ENCODE data around the gene PDLIM5. TPM values are rescaled to one million over a fixed set of nuclear protein-coding genes. Genes with fewer than 3 reads are reported as not detected.
"Not testable (repeated sequence)": the region's sequence is repeated elsewhere in the genome, so short reads cannot be mapped to it uniquely, and the experiment has no call there.

The PDLIM5 gene
- polyA plus RNA-seq, 1 donor (not counting 4 experiments of a cell fraction or from before 2014, with no cell fraction given), result 112 TPM

DNA sequence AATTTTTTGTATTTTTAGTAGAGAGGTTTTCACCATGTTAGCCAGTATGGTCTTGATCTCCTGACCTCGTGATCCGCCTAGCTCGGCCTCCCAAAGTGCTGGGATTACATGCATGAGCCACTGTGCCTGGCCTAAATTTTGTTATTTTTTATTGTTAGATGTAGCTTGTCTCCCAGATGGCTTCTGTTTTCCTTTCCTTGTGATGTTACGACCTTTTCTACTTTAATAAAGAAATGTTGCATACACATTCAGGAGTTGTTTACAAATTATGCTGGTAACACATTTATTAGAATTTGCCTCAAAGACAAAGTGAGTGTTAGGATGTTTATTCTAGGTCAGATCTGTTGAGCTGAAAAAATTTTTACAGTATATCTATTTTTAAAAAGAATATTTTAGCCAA is 18.4 kb downstream of the PDLIM5 start:
- peaks cover 90% of the 10 kb centered on the region for H3K79me2 ChIP-seq (ENCODE audit: control insufficient read depth, insufficient read depth, low read length)
- no peaks in the 10 kb centered on the region for H3K9me1 ChIP-seq (ENCODE audit: control insufficient read depth, extremely low read depth, insufficient read depth, low read length)
- dilution Hi-C loops (cut with MboI; ENCODE audit: extremely low pct_ligation_motif_present, low sequenced_read_pairs), result no loop called here
- H3K4me2 ChIP-seq (ENCODE audit: control insufficient read depth, extremely low read depth, insufficient read depth, low read depth, low read length), result no peak overlapping the region
- peaks cover 4% of the 10 kb centered on the region for H4K20me1 ChIP-seq (ENCODE audit: control insufficient read depth, extremely low read depth, insufficient read depth, low read length)
- no peak overlapping the region for H2AFZ ChIP-seq (ENCODE audit: control insufficient read depth, low read length)
- H3K27me3 ChIP-seq (ENCODE audit: control insufficient read depth, extremely low read depth, insufficient read depth, low read length), result no peaks in the 10 kb centered on the region
- H3K36me3 ChIP-seq (ENCODE audit: control insufficient read depth in 2 of 2, extremely low read depth in 1 of 2, insufficient read depth in 2 of 2, low read length in 2 of 2), result peaks cover 0 to 5% of the 10 kb centered on the region in 2 experiments
- TF ChIP-seq, protein P1, sequence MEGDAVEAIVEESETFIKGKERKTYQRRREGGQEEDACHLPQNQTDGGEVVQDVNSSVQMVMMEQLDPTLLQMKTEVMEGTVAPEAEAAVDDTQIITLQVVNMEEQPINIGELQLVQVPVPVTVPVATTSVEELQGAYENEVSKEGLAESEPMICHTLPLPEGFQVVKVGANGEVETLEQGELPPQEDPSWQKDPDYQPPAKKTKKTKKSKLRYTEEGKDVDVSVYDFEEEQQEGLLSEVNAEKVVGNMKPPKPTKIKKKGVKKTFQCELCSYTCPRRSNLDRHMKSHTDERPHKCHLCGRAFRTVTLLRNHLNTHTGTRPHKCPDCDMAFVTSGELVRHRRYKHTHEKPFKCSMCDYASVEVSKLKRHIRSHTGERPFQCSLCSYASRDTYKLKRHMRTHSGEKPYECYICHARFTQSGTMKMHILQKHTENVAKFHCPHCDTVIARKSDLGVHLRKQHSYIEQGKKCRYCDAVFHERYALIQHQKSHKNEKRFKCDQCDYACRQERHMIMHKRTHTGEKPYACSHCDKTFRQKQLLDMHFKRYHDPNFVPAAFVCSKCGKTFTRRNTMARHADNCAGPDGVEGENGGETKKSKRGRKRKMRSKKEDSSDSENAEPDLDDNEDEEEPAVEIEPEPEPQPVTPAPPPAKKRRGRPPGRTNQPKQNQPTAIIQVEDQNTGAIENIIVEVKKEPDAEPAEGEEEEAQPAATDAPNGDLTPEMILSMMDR (optimal IDR thresholded peaks at IDR 0.05 in 1 of 3, IDR thresholded peaks at IDR 0.05 in 1 of 3, conservative IDR thresholded peaks at IDR 0.05 in 1 of 3; ENCODE audit: extremely low read depth in 1 of 3, insufficient read depth in 2 of 3, low read length in 3 of 3), result no peak
- no peak for TF ChIP-seq EZH2 (IDR thresholded peaks at IDR 0.05; ENCODE audit: low read length)
- peaks cover 5% of the 10 kb centered on the region for H3K4me1 ChIP-seq (ENCODE audit: control insufficient read depth, extremely low read depth, insufficient read depth, low read length)
- DNase-seq (ENCODE audit: low read depth, low spot score), result no peak
- no peak overlapping the region for H3K4me3 ChIP-seq (ENCODE audit: control insufficient read depth in 2 of 3, extremely low read depth in 1 of 3, insufficient read depth in 2 of 3, low read depth in 1 of 3, low read length in 3 of 3)
- FAIRE-seq, result no peak
- H3K27ac ChIP-seq (ENCODE audit: control insufficient read depth, insufficient read depth, low read length), result no peak overlapping the region
- H3K9ac ChIP-seq (ENCODE audit: control insufficient read depth, extremely low read depth, insufficient read depth, low read length), result no peak overlapping the region
- no peaks in the 10 kb centered on the region for H3K9me3 ChIP-seq (ENCODE audit: control insufficient read depth, low read depth, low read length)

DNA sequence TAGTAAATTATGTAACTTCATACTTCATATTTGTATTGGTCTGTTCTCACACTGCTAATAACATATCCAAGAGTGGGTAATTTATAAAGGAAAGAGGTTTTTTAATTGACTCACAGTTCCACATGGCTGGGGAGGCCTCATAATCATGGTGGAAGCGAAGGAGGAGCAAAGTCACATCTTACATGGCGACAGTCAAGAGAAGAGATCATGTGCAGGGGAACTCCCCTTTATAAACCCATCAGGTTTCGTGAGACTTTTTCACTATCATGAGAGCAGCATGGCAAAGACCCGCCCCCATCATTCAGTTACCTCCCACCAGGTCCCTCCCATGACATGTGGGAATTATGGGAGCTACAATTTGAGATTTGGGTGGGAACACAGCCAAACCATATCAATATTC is 19.0 kb downstream of the PDLIM5 start:
- H3K36me3 ChIP-seq (ENCODE audit: control insufficient read depth in 2 of 2, extremely low read depth in 1 of 2, insufficient read depth in 2 of 2, low read length in 2 of 2); DNase-seq (ENCODE audit: low read depth, low spot score); H4K20me1 ChIP-seq (ENCODE audit: control insufficient read depth, extremely low read depth, insufficient read depth, low read length); H3K4me1 ChIP-seq (ENCODE audit: control insufficient read depth, extremely low read depth, insufficient read depth, low read length); H3K9me1 ChIP-seq (ENCODE audit: control insufficient read depth, extremely low read depth, insufficient read depth, low read length); dilution Hi-C loops (cut with MboI; ENCODE audit: extremely low pct_ligation_motif_present, low sequenced_read_pairs); H3K4me3 ChIP-seq (ENCODE audit: control insufficient read depth in 2 of 3, extremely low read depth in 1 of 3, insufficient read depth in 2 of 3, low read depth in 1 of 3, low read length in 3 of 3); H3K27me3 ChIP-seq (ENCODE audit: control insufficient read depth, extremely low read depth, insufficient read depth, low read length); H3K9ac ChIP-seq (ENCODE audit: control insufficient read depth, extremely low read depth, insufficient read depth, low read length); H3K4me2 ChIP-seq (ENCODE audit: control insufficient read depth, extremely low read depth, insufficient read depth, low read depth, low read length); H3K9me3 ChIP-seq (ENCODE audit: control insufficient read depth, low read depth, low read length); H2AFZ ChIP-seq (ENCODE audit: control insufficient read depth, low read length); FAIRE-seq; H3K27ac ChIP-seq (ENCODE audit: control insufficient read depth, insufficient read depth, low read length): not testable (repeated sequence)
- peaks cover 89% of the 10 kb centered on the region for H3K79me2 ChIP-seq (ENCODE audit: control insufficient read depth, insufficient read depth, low read length)
